GM21737 (cell line): ENCODE measurements around the gene TRERF1.
A peak's percentile ranks its signal among the peaks of the same experiment; 100 is the strongest.
"Not testable (repeated sequence)": the region's sequence is repeated elsewhere in the genome, so short reads cannot be mapped to it uniquely, and the experiment has no call there.

Experiments
- ATAC-seq: cut with Tn5 transposase; IDR thresholded peaks from one replicate; pipeline ENCODE4 v1.9.1; 2021; ENCODE audit warnings: mild to moderate bottlenecking, moderate library complexity; ENCODE audit not compliant: unreplicated experiment

Gene TRERF1, protein sequence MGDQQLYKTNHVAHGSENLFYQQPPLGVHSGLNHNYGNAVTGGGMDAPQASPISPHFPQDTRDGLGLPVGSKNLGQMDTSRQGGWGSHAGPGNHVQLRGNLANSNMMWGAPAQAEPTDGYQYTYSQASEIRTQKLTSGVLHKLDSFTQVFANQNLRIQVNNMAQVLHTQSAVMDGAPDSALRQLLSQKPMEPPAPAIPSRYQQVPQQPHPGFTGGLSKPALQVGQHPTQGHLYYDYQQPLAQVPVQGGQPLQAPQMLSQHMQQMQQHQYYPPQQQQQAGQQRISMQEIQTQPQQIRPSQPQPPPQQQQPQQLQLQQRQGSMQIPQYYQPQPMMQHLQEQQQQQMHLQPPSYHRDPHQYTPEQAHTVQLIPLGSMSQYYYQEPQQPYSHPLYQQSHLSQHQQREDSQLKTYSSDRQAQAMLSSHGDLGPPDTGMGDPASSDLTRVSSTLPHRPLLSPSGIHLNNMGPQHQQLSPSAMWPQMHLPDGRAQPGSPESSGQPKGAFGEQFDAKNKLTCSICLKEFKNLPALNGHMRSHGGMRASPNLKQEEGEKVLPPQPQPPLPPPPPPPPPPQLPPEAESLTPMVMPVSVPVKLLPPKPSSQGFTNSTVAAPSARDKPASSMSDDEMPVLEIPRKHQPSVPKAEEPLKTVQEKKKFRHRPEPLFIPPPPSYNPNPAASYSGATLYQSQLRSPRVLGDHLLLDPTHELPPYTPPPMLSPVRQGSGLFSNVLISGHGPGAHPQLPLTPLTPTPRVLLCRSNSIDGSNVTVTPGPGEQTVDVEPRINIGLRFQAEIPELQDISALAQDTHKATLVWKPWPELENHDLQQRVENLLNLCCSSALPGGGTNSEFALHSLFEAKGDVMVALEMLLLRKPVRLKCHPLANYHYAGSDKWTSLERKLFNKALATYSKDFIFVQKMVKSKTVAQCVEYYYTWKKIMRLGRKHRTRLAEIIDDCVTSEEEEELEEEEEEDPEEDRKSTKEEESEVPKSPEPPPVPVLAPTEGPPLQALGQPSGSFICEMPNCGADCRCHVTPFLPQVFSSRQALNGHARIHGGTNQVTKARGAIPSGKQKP (N-terminal part only)

DNA sequence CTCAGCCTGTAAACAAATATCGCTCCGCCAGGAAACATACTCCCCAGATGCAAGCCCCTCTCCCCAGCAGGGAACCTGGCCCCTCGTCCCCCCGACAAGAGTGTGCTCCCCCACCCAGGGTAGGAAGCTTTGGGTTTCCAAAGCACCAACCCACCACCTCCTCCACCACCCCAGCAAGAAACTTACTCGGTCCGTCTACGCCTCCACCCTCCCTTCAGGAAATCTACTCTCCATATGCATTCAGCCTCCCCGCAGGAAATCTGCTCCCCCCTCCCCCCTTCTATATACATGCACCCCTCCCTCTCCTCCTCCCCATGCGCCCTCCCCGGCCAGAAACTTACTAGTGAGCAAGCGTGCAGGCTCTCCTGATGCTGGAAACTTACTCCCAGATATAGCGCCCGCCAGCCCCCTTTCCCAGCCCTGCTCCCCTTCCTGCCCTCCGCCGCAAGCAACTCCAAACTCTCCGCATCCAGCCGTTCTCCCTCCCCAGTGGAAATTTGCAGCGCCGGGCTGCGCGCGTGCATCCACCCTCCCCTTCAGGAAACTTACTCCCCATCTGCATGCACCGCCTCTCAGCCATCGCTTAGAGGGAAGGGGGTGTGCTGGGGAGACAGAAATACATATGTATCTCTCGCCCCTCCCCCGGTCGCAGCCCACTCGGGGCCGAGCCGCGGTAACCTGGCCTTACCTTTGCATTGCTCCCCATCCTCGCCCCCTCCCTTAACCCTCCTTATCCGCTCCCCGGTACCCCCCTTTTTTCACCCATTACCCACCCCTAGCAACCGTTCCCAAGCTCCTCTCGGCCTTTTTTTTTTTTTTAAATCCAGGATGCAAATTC is at the start of gene TRERF1:
TRERF1 (minus strand) TSS at position 594 of the 838 bp plus-strand sequence. CDS start 182,336 bp downstream, outside the sequence.
- ATAC-seq, result peak; percentile 15

DNA sequence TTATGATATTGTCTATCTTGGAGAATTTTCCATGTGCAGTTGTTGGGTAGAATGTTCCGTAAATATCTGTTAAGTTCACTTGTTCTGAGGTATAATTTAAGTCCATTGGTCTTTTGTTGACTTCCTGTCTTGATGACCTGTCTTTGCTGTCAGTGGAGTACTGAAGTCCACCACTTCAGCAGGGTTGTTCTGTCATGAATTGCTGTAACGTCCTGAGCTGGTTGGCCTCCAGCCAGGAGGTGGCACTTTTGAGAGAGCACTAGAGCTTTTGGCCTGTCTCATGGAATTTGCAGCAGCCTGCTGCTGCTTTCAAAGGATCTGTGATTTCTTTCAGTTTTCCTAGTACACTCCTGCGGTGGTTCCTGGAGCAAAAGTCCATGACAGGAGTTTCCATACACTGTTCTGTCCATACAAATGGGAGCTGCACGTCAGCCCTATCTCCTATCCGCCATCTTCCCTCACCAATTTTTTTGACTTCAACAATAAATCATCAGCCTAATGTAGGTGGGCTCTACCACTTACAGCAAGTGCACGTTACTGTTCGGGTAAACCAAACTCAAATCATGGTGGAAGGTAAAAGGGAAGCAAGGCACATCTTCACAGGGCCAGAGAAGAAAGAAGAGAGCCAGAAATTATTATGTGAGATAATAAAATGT is 46.9 kb upstream of the TRERF1 start:
- no peak for ATAC-seq

DNA sequence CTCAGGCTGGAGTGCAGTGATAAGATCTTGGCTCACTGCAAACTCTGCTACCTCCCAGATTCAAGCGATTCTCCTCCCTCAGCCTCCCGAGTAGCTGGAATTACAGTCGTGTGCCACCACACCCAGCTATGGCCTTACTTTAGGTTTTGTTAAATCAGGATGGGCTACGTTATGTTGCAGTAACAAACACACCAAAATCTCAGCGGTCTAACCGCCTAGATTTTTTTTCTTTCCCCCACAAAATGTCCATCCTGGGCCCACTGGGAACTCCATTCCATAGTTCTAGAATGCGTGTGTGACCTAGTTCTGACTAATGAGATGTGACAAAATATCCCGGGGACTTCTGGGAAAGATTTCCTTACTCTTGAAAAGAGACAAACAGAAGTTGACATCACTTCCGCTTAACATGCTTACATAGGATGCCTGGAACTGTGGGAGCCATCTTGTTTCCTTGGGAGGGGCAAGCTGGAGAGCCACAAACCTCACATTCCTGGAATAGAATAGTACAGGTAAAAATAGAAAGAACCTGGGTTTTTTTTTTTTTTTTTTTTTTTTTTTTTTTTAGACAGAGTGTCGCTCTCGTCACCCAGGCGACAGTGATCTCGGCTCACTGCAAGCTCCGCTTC is 42.3 kb upstream of the TRERF1 start:
- ATAC-seq, result no peak

DNA sequence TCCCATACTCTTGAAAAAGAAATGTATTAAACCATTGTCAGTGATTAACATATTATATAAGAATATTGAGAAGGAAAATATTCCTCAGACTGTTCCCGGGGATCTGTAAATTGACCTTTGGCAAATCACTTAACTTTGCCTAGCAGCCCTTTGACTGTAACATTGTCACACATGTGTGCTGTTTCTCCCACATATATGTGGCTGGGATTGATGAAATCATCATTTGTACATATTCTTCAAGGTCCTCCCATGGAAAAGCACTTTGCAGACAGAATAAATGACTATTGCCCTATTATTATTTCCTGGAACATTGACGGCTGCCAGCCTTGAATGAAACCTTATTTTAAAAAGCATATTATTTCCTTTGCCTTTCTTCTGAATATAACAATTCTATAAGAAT is 36.4 kb upstream of the TRERF1 start:
- no peak for ATAC-seq

DNA sequence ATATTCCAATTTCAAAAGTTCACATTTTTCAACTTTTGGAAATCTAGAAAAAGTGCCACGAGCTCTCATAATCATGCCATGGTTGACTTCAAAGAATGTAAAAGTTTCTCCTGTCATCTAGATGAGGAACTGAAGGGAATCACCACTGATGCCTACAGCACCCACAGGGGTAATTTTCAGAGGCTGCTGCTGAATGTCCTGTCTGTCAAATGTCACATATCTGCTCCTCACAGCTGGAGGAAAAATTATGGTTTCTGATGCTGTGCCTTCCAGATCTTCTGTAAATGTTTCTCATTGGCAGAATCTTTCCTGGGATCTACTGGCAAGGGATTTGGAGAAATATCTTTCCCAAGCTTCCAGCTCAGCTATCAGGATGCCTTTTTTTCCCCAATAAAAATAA is 32.5 kb upstream of the TRERF1 start:
- no peak for ATAC-seq

DNA sequence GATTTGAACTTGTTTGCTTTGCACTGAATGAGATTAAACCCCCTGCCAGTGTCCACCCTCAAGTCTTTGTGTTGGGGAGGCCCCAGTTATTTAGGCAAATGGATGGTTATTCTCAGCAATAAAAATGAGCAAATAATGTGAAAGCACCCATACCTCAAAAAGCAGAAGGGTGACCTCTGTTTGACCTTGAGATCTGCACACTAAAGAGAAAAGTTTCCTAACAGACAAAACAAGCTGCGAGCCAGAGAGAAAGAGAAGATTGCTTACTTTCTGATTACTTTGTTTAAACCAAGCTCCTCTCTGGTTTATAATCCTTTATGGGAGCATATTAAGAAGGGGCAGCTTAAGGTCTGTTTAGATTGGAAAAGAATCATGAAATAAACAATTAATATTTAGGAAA is 30.4 kb upstream of the TRERF1 start:
- ATAC-seq, result no peak

DNA sequence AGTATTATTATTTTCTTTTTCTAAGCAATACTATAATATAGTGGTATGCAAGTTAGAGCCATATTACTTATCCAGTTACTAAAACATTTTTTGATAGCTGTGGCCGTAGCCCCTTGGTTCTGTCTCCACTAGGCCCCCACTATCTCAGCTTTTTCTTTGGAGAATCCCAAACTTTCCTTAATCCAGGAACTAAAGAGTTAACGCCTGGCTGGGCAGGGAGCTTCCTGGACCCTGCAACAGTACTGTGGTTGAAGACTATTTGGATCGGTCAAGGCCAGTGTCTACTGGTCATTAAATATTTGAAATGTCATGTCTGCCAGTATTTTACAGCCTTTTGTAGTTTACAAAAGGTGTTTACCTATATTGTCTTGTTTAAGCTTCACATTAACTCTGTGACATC is 20.0 kb upstream of the TRERF1 start:
- ATAC-seq, result no peak

DNA sequence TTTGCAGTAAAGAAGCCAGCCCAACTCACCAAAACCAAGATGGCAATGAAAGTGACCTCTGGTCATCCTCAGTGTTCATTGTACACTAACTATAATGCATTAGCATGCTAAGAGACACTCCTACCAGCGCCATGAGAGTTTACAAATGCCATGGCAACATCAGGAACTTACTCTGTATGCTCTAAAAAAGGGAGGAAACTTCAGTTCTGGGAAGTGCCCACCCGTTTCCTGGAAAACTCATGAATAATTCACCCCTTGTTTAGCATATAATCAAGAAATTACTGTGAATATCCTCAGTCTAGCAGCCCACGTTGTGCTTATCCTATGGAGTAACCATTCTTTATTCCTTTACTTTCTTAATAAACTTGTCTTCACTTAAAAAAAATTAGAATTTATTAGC is 19.4 kb upstream of the TRERF1 start:
- no peak for ATAC-seq

DNA sequence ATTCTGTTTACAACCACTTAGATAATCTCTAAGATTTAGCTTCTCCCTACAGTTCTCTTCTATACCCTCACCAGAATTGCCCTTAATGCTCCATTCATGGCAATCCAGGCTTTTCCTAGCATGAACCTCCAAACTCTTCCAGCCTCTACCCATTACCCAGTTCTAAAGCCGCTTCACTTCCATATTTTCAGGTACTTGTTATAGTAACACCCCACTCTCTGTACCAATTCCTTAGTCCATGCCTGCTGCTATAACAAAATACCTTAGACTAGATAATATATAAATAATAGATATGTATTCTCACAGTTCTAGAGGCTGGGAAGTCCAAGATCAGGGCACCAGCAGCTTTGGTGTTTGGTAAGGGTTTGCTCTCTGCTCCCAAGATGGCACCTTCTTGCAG is 16.5 kb upstream of the TRERF1 start:
- ATAC-seq, result no peak

DNA sequence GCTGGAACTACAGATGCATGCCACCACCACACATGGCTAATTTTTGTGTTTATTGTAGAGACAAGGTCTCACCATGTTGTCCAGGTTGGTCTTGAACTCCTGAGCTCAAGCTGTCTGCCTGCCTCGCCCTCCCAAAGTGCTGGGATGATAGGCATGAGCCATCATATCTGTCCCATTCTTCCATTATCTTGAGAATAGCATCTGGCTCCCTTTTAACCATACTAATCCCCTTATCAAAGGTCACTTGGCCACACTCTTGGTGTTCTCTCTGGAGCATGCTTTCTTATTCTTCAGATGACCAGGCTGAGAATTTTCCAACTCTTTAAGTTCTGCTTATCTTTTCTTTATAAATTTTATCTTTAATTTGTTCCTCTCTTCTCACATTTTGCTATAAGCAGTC is 15.9 kb upstream of the TRERF1 start:
- ATAC-seq, result no peak

DNA sequence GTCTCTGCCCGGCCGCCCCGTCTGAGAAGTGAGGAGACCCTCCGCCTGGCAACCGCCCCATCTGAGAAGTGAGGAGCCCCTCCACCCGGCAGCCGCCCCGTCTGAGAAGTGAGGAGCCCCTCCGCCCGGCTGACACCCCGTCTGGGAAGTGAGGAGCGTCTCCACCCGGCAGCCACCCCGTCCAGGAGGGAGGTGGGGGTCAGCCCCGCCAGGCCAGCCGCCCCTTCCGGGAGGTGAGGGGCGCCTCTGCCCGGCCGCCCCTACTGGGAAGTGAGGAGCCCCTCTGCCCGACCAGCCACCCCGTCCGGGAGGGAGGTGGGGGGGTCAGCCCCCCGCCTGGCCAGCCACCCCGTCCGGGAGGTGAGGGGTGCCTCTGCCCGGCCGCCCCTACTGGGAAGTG is 14.7 kb upstream of the TRERF1 start:
- ATAC-seq, result not testable (repeated sequence)

DNA sequence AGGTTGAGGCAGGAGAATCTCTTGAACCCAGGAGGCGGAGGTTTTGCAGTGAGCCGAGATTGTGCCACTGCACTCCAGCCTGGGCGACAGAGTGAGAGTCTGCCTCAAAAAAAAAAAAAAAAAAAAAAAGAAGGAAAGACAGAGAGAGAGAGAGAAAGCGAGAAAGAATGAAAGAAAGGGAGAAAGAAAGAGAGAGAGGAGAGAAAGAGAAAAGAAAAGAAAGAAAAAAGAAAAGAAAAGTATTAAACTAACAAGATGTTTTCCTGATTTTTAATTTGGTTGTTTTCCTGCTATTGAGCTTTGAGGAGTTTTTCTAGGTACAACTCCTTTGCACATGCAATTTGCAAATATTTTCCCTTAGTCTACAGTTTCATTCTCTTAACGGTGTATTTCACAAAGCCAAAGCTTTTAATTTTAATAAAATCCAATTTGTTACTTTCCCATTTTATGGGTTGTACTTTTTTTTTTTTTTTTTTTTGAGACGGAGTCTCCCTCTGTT is 10.8 kb upstream of the TRERF1 start:
- no peak for ATAC-seq

DNA sequence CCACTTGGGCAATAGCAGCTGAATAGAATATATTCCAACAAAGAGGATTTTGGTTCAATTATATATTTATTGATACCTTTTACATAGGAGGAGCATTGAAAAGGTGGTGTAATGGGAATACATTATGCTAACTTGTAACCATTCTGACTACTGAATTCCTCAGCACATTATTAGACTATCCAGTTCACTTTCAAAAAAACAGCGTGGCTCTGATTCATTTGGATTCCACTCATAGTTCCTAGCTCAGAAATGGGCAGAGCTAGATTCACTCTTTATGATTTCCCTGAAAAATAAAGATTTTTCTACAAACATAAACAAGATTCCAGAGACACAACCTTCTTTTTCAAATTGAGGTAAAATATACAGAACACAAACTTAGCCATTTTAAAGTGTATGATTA is 9.2 kb upstream of the TRERF1 start:
- no peak for ATAC-seq

DNA sequence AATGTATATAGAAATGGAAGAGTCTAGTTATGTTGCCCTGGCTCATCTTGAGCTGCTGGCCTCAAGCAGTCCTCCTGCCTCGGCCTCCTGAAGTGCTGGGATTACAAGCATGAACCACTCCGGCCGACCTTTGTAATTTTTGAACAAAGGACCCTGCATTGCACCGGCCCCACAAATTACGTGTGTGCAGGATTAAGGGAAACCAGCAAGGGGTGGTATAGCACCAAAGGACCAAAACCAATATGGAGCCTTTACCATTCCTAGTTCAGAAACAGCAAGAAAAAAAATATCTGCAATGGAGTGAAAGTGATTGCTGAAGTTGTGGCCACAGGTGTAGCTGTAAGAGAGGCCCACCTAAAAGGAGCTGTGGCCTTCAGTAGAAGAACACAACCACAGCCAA is 8.2 kb upstream of the TRERF1 start:
- no peak for ATAC-seq

DNA sequence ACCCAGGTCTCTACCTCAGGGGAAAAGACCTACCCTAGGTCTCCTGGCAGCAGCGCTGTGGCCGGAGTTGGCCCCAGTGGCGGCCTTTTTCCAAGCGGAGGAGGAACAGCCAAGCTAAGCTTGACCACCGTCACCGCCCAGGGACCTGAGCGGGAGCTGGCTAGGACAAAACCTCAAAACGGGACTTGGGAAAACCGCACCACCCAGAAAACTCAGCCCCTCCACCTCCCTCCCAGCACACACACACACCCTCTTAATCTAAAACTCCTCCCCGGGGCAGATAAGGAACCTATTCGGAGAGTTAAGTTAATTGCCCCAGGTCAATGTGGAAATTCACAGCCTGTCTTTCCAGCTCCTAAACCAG is 2.7 kb upstream of the TRERF1 start:
- no peak for ATAC-seq

DNA sequence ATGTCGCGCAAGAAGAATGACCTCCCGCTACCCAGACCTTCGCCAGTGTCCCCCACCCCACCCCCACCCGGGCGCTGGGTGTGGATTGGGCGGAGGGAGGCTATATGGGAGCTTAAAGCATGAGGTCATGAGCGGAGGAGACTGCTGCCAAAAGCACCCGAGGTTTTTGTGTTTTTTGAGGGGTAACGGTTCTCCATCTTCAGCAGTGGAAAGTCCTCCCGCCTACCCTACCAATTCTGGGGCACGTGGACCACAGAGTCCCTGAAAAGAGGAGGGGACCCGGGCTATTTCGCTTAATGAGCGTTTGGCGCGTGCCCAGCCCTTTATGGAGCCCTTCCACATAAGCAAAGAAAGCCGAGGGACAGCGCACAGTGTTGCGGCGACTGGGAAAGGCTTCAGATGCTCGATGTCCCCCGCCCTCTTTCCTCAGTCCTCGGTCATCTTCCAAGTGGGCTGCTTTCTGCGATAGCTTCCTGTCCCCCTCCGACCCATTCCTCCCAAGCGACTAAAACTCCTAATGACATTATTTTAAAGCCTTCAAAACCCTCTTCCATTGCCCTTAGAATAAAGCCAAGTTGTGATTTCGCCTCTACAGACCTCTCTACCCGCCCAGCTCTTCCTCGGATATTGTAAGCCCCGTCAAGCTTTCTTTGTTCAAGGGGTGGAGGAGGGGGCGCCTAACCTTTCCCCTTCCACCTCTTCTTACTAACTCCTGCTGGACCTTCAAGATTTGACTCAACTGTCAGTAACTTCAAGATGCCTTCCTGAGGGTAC is 2.1 kb upstream of the TRERF1 start:
- ATAC-seq, result no peak

DNA sequence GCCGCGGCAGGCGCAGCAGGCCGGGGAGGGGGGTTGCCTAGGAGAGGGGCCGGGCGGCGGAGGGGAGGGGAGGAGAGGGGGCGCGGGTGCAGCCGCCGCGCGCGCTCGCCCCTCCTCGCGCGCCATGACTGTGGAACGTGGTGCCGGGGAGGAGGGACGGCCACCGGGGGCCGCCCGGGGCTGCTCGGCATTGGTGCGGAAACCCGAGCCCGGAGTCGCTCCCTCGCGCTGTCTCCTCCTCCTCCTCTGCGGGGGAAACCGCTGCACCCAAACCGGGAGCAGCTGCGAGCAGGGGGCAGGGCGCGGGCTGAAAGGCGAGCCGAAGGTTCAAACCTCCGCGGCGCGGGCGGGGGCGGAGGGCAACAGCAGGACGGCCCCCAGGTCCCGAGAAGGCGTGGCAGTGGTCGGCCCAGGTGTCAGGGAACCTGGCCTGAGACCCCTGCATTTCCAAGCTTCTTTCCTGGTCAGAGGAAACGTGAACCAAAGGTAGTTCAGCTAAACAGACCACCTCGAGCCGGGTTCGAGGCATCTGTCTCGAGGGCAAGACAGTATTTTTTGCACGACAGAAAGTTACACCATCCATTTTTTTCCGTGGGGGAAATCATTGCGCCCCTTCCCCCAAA is 1.4 kb upstream of the TRERF1 start:
- peak; percentile 52 for ATAC-seq
